Prostate gland (tissue), 2 donors: ENCODE data around the gene TRAF2.

ENCODE experiments used
- CTCF ChIP-seq, 4 experiments: fragments of 200-600 bp in 2 of 4; fragments of 450-650 bp in 2 of 4; sonication (generic) in 2 of 4; IDR thresholded peaks; 1 replicate in 3 of 4; 2 replicates in 1 of 4; pipeline ENCODE4 v1.5.1; 2016 to 2019; ENCODE audit warnings: antibody characterized with exemption in 4 of 4, mild to moderate bottlenecking in 2 of 4, moderate library complexity in 2 of 4
- POLR2A ChIP-seq: fragments of 450-650 bp; IDR thresholded peaks from one replicate; pipeline ENCODE4 v1.6.1; 2016; ENCODE audit warnings: antibody characterized with exemption, mild to moderate bottlenecking
- POLR2AphosphoS5 ChIP-seq: sonication (generic); formaldehyde crosslinking; IDR thresholded peaks from one replicate; pipeline ENCODE4 v1.6.1; 2017; ENCODE audit warnings: antibody characterized with exemption

GRCh38 chr9:136957461-136957860 lies 71.1 kb downstream of the TRAF2 start:
- TF ChIP-seq POLR2A = no peak
- no peak for TF ChIP-seq CTCF (IDR thresholded peaks at IDR 0.05)
- TF ChIP-seq POLR2AphosphoS5 = no peak
